HepG2 (cell line): Measurements from ENCODE around the gene AKR1A1. TPM values are rescaled to one million over a fixed set of nuclear protein-coding genes. Genes with fewer than 3 reads are reported as not detected.
"Not testable (repeated sequence)": the region's sequence is repeated elsewhere in the genome, so short reads cannot be mapped to it uniquely, and the experiment has no call there.

ENCODE experiments used
- ATAC-seq: fragments of 200-7000 bp; cut with Tn5 transposase; 3 replicates; pipeline ENCODE4 v1.9.1; 2020; ENCODE audit warnings: mild to moderate bottlenecking, moderate library complexity
- BruUV-seq: library from RNA; stranded (reverse); fragments of 400-500 nt; replicated peaks from 2 replicates; lab custom pipeline; 2021; lab: Mats Ljungman, UMichigan
- CTCF ChIA-PET: fragments of 300-600 bp; formaldehyde crosslinking; extraction: SDS; loops from one replicate; lab custom pipeline; 2021; ENCODE audit warnings: low total read pairs, inconsistent platforms, low intra/inter-chr PET ratio; lab: Yijun Ruan, JAX
- POLR2A ChIA-PET: fragments of 350-600 bp; sonication (Branson Sonifier 250); formaldehyde crosslinking; loops from one replicate; lab custom pipeline; 2020; ENCODE audit warnings: antibody characterized with exemption, inconsistent platforms; lab: Yijun Ruan, JAX
- DNase-seq: peaks from one replicate; pipeline ENCODE4 v3.0.0-alpha.2; 2015; ENCODE audit warnings: low spot score
- FAIRE-seq: peaks from 3 replicates; lab custom pipeline; 2011; peaks lifted over from hg19 to GRCh38; lab: Jason Lieb, UNC
- H2AFZ ChIP-seq: one replicate; pipeline ENCODE4 v1.6.1; 2011; ENCODE audit warnings: low read length, inconsistent platforms
- H3K27ac ChIP-seq: fragments of 300-600 bp; 3 replicates; pipeline ENCODE4 v1.8.0; 2011; ENCODE audit warnings: mixed run types, mild to moderate bottlenecking, mixed read lengths, low read length, inconsistent platforms; ENCODE audit not compliant: insufficient read depth; ENCODE audit errors: extremely low read length
- H3K27me3 ChIP-seq, 2 experiments: fragments of 200-600 bp in 1 of 2; 2 replicates in 1 of 2; 3 replicates in 1 of 2; pipeline versions ENCODE4 v1.6.0 to v1.8.0; 2011; ENCODE audit warnings: low read length in 2 of 2, mild to moderate bottlenecking in 2 of 2, moderate library complexity in 2 of 2, inconsistent platforms in 1 of 2; ENCODE audit not compliant: insufficient read depth in 2 of 2, control insufficient read depth in 1 of 2
- H3K36me3 ChIP-seq, 2 experiments: fragments of 200-600 bp in 1 of 2; replicated peaks in 1 of 2; 2 replicates in 1 of 2; 3 replicates in 1 of 2; pipeline versions ENCODE4 v1.5.1 to v1.8.0; 2011; ENCODE audit warnings: low read length in 2 of 2, inconsistent platforms in 1 of 2; ENCODE audit not compliant: insufficient read depth in 2 of 2, control insufficient read depth in 1 of 2
- H3K4me1 ChIP-seq: 2 replicates; pipeline ENCODE4 v1.5.1; 2012; ENCODE audit warnings: low read length, inconsistent platforms; ENCODE audit not compliant: insufficient read depth
- H3K4me2 ChIP-seq: 2 replicates; pipeline ENCODE4 v1.6.0; 2011; ENCODE audit warnings: low read depth, low read length, inconsistent platforms
- H3K4me3 ChIP-seq, 3 experiments: fragments of 200-600 bp in 1 of 3; sonication (generic), shearing (Covaris generic) in 1 of 3; replicated peaks in 1 of 3; 2 replicates each; pipeline ENCODE4 v1.5.1; 2011 to 2016; ENCODE audit warnings: low read length in 3 of 3, inconsistent platforms in 2 of 3, low read depth in 2 of 3, mild to moderate bottlenecking in 2 of 3, control low read depth in 1 of 3, mixed read lengths in 1 of 3; ENCODE audit not compliant: insufficient read depth in 1 of 3
- H3K79me2 ChIP-seq: one replicate; pipeline ENCODE4 v1.6.1; 2011; ENCODE audit warnings: low read length, inconsistent platforms; ENCODE audit not compliant: insufficient read depth
- H3K9ac ChIP-seq: 2 replicates; pipeline ENCODE4 v1.6.0; 2011; ENCODE audit warnings: mild to moderate bottlenecking, low read depth, low read length, inconsistent platforms; ENCODE audit not compliant: insufficient read depth
- H3K9me3 ChIP-seq: 2 replicates; pipeline ENCODE4 v1.5.1; 2012; ENCODE audit warnings: mild to moderate bottlenecking, low read length
- H4K20me1 ChIP-seq: 2 replicates; pipeline ENCODE4 v1.6.0; 2011; ENCODE audit warnings: inconsistent platforms, mild to moderate bottlenecking, low read length, moderate library complexity; ENCODE audit not compliant: insufficient read depth
- AGO2 ChIP-seq: fragments of 200-400 bp; formaldehyde crosslinking; optimal IDR thresholded peaks from 2 replicates; pipeline ENCODE3; 2017; ENCODE audit warnings: mild to moderate bottlenecking, low read depth, low read length, moderate library complexity
- IRX3 ChIP-seq: sonication (generic); formaldehyde crosslinking; IDR thresholded peaks from 2 replicates; pipeline ENCODE4 v1.8.1; 2023; ENCODE audit warnings: mild to moderate bottlenecking, low read depth, missing genetic modification reagents, borderline replicate concordance
- ZFAT ChIP-seq: sonication (generic); formaldehyde crosslinking; conservative IDR thresholded peaks from 2 replicates; pipeline ENCODE4 v1.8.1; 2023; ENCODE audit warnings: missing genetic modification reagents, inconsistent platforms
- ZNF224 ChIP-seq: sonication (generic); formaldehyde crosslinking; IDR thresholded peaks from 2 replicates; pipeline ENCODE4 v1.5.0; 2020; ENCODE audit warnings: mild to moderate bottlenecking, missing genetic modification reagents
- WGBS: methylation state at CpG from one replicate; pipeline ENCODE4 v1.1.6; 2017; ENCODE audit warnings: low lambda C conversion rate; 5-methylcytosine and 5-hydroxymethylcytosine counted together
- in situ Hi-C: cut with HindIII; loops from 2 replicates; pipeline ENCODE4 v1.10.0; 2017; ENCODE audit warnings: low pct_unique_long_range_greater_than_20kb; ENCODE audit not compliant: extremely low pct_ligation_motif_present
- intact Hi-C: fragments of 100-400 bp; cut with micrococcal nuclease; formaldehyde crosslinking; loops from one replicate; pipeline ENCODE4 v1.10.0; 2022; ENCODE audit not compliant: unreplicated experiment
- polyA plus RNA-seq, 8 experiments: library from polyadenylated mRNA; depleted of rRNA in 3 of 8; stranded (reverse) in 7 of 8; unstranded in 1 of 8; fragments of >200 nt; fragmentation: Illumina TruSeq in 4 of 8; extraction: Trizol in 4 of 8; gene quantifications; 2 replicates each; pipeline versions ENCODE4 v1.2.1 to v1.2.3, GENCODE V29; 2011 to 2016; ENCODE audit warnings: low read depth in 4 of 8, missing spikeins in 1 of 8, mixed read lengths in 1 of 8; ENCODE audit not compliant: insufficient read depth in 1 of 8
- total RNA-seq, 5 experiments: library from RNA; depleted of rRNA; stranded (reverse); fragments of >200 nt; fragmentation: Illumina TruSeq; extraction: Trizol; gene quantifications; 2 replicates each; pipeline ENCODE4 v1.2.3, GENCODE V29; 2016; ENCODE audit warnings: low read depth in 1 of 5
- TF ChIP-seq, protein P1 (sequence below): sonication (generic); formaldehyde crosslinking; conservative IDR thresholded peaks from 2 replicates; pipeline ENCODE4 v1.8.0; 2022; ENCODE audit warnings: missing genetic modification reagents
- TF ChIP-seq, protein P2 (sequence below): sonication (generic); formaldehyde crosslinking; IDR thresholded peaks from 2 replicates; pipeline ENCODE4 v1.5.0; 2020; ENCODE audit warnings: missing genetic modification reagents
- TF ChIP-seq, protein P3 (sequence below): sonication (generic); formaldehyde crosslinking; IDR thresholded peaks from 2 replicates; pipeline ENCODE4 v1.5.0; 2020; ENCODE audit warnings: mild to moderate bottlenecking, missing genetic modification reagents, borderline replicate concordance

Gene AKR1A1
- total and polyA plus RNA-seq, 2 of the 13 experiments (the other 11 are each of a cell fraction or from before 2014, with no cell fraction given): 181 to 217 TPM

DNA sequence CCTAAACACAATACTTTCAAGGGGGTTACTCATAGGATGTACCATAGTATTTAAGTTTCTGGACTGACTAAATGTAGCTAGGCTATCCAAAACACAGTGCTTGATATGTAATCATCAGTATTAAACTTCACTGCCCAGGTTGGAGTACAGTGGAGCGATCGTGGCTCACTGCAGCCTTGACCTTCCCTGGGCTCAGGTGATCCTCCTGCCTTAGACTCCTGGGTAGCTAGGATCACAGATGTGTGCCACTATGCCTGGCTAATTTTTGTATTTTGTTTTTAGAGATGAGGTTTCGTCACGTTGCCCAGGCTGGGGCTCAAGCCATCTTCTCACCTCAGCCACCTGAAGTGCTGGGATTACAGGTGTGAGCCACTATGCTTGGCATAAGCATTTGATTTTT is 43.8 kb downstream of the AKR1A1 start (continued):
- TF ChIP-seq, protein P1, sequence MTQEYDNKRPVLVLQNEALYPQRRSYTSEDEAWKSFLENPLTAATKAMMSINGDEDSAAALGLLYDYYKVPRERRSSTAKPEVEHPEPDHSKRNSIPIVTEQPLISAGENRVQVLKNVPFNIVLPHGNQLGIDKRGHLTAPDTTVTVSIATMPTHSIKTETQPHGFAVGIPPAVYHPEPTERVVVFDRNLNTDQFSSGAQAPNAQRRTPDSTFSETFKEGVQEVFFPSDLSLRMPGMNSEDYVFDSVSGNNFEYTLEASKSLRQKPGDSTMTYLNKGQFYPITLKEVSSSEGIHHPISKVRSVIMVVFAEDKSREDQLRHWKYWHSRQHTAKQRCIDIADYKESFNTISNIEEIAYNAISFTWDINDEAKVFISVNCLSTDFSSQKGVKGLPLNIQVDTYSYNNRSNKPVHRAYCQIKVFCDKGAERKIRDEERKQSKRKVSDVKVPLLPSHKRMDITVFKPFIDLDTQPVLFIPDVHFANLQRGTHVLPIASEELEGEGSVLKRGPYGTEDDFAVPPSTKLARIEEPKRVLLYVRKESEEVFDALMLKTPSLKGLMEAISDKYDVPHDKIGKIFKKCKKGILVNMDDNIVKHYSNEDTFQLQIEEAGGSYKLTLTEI (CRISPR knock-in tag): no peak
- TF ChIP-seq, protein P2, sequence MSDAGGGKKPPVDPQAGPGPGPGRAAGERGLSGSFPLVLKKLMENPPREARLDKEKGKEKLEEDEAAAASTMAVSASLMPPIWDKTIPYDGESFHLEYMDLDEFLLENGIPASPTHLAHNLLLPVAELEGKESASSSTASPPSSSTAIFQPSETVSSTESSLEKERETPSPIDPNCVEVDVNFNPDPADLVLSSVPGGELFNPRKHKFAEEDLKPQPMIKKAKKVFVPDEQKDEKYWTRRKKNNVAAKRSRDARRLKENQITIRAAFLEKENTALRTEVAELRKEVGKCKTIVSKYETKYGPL (CRISPR knock-in tag): no peak
- TF ChIP-seq, protein P3, sequence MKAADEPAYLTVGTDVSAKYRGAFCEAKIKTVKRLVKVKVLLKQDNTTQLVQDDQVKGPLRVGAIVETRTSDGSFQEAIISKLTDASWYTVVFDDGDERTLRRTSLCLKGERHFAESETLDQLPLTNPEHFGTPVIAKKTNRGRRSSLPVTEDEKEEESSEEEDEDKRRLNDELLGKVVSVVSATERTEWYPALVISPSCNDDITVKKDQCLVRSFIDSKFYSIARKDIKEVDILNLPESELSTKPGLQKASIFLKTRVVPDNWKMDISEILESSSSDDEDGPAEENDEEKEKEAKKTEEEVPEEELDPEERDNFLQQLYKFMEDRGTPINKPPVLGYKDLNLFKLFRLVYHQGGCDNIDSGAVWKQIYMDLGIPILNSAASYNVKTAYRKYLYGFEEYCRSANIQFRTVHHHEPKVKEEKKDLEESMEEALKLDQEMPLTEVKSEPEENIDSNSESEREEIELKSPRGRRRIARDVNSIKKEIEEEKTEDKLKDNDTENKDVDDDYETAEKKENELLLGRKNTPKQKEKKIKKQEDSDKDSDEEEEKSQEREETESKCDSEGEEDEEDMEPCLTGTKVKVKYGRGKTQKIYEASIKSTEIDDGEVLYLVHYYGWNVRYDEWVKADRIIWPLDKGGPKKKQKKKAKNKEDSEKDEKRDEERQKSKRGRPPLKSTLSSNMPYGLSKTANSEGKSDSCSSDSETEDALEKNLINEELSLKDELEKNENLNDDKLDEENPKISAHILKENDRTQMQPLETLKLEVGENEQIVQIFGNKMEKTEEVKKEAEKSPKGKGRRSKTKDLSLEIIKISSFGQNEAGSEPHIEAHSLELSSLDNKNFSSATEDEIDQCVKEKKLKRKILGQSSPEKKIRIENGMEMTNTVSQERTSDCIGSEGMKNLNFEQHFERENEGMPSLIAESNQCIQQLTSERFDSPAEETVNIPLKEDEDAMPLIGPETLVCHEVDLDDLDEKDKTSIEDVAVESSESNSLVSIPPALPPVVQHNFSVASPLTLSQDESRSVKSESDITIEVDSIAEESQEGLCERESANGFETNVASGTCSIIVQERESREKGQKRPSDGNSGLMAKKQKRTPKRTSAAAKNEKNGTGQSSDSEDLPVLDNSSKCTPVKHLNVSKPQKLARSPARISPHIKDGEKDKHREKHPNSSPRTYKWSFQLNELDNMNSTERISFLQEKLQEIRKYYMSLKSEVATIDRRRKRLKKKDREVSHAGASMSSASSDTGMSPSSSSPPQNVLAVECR (CRISPR knock-in tag): no peak
- TF ChIP-seq IRX3 (CRISPR knock-in tag): no peak
- no peak for TF ChIP-seq AGO2
- TF ChIP-seq ZNF224 (CRISPR knock-in tag): no peak
- no peak for TF ChIP-seq ZFAT (CRISPR knock-in tag)
- TF ChIP-seq, all 625 proteins: peak for 0

DNA sequence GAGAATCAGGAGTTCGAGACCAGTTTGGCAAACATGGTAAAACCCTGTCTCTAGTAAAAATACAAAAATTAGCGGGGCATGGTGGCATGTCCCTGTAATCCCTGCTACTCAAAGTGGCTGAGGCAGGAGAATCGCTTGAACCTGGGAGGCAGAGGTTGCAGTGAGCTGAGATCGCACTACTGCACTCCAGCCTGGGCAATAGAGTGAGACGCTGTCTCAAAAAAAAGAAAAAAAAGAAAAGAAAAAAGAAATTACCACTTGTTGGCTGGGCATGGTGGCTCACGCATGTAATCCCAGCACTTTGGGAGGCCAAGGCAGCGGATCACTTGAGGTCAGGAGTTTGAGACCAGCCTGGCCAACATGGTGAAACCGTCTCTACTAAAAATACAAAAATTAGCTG is 46.1 kb downstream of the AKR1A1 start:
- Histone ChIP-seq H3K36me3 (peaks cover 8 to 59% of the 10 kb centered on the region in 2 experiments), H3K79me2 (peaks cover 88% of the 10 kb centered on the region)
- H3K9me3 ChIP-seq, FAIRE-seq, intact Hi-C loops, H4K20me1 ChIP-seq, DNase-seq, H3K9ac ChIP-seq, POLR2A ChIA-PET, H3K27ac ChIP-seq, H3K27me3 ChIP-seq, H2AFZ ChIP-seq, CTCF ChIA-PET, H3K4me2 ChIP-seq, H3K4me3 ChIP-seq, H3K4me1 ChIP-seq, ATAC-seq, BruUV-seq: not testable (repeated sequence)
- WGBS: 97% methylated on average over 8 of the region's 8 CpGs
- in situ Hi-C loops: loop anchor here (25.0 kb wide), 1 partner anchor 234 kb away; no protein-coding TSS in a partner anchor
